ENCODE measurements around the gene KCNJ15. TPM values are rescaled to one million over a fixed set of nuclear protein-coding genes. Genes with fewer than 3 reads are reported as not detected.

The KCNJ15 gene
- total RNA-seq, 1 donor from 2014 or later = 0.40 TPM

DNA sequence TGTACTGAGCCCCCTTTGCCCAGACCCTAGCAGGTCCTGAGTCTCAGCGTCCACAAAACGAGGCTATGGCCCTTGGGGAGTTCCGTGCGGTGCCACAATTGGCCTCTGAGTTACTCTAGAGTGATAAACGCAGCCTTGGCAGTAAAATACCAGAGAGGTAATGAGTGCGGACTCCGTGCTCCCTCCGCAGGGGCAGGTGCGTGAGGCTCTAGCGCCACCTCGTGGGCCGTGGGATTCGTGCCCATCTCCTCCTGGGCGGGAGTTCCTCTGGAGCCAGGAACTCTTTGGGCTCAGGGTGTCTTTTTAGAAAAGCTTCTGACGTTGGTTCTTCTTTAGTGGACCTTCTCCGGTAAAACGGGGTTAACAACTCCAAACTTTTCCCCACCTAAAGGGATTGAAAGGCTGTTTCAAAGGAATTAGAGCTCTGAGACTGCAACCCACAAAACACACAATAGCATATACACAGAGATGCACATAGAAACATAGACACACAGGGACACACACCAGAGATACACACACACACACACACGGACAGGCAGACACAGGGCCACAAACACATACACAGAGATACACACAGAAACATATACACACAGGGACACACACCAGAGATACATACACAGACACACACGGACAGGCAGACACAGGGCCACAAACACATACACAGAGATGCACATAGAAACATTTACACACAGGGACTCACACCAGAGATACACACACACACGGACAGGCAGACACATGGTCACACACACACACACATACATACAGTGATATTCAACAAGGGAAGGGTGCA is 99.4 kb downstream of the KCNJ15 start:
- peak; percentile 98 for TF ChIP-seq CTCF (conservative IDR thresholded peaks at IDR 0.05)
- no peaks in the 10 kb centered on the region for H3K9me3 Mint-ChIP-seq
- no peaks in the 10 kb centered on the region for H3K36me3 Mint-ChIP-seq (ENCODE audit: low read depth)
- H3K4me1 Mint-ChIP-seq = peaks cover 14% of the 10 kb centered on the region
- H3K27ac Mint-ChIP-seq (ENCODE audit: unreplicated experiment) = peak overlapping the region; percentile 29
- peak; percentile 86 for DNase-seq (ENCODE audit: low read depth, low spot score)
- H3K27me3 Mint-ChIP-seq (ENCODE audit: low read depth) = peaks cover 22% of the 10 kb centered on the region
- no peak overlapping the region for H3K4me3 Mint-ChIP-seq

Other genes starting within 250 kb of the KCNJ15 start
- 0.19 and 0.61 TPM in 2 replicates for gene ERG, start 241.5 kb downstream of the KCNJ15 start, total RNA-seq